ENCODE results near the gene DTWD2.
"Not testable (repeated sequence)": the region's sequence is repeated elsewhere in the genome, so short reads cannot be mapped to it uniquely, and the experiment has no call there.

The DTWD2 gene, protein sequence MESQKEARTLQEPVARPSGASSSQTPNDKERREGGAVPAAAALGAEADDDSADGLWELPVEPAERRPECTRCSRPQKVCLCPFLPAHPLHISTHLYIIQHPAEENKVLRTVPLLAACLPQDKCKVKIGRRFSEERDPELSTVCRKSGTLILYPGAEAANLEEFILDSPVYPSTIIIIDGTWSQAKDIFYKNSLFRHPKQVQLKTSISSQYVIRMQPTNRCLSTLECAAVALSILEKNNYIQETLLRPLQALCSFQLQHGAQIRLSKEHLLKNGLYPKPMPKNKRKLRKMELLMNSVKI

DNA sequence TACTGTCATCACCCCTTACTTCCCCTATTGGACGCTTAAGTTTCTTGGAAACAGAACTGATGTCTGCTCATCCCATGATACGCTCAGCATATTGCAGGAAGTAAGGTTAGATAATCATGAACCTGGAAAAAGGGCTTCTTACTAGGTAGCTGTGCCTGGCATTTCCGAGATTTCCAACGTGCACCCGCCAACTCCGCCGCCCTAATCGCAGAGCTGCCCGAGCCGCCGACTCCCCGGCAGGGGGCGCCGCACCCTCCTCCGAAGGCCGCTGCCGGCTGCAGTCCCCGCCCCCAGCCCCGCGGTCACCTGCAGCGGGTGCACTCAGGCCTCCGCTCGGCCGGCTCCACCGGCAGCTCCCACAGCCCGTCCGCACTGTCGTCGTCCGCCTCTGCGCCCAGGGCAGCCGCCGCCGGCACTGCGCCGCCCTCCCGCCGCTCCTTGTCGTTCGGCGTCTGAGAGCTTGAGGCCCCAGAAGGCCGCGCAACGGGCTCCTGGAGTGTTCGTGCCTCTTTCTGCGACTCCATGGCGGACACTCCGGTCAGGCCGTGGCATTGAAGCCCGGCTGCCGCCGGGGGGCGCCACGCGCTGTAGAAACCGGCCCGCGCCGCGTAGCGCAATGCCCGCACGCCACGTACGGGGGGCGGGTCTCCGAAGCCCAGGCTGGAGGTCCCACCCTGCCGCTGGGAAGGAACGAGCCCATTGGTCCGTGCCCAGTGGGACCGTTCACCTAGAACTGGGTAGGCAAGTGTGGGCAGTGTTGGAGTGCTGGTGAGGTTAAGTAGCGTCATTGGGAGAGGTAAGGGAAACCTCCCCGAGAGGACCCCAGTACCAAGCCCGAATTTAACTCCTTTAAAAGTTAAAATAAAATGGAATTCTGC, at the start of gene DTWD2:
Gene DTWD2 (minus strand): TSS at position 560 of the 878 bp plus-strand sequence. CDS start 36 bp downstream, at position 524.
- DNase-seq (ENCODE audit: low spot score), result peak; percentile 95

DNA sequence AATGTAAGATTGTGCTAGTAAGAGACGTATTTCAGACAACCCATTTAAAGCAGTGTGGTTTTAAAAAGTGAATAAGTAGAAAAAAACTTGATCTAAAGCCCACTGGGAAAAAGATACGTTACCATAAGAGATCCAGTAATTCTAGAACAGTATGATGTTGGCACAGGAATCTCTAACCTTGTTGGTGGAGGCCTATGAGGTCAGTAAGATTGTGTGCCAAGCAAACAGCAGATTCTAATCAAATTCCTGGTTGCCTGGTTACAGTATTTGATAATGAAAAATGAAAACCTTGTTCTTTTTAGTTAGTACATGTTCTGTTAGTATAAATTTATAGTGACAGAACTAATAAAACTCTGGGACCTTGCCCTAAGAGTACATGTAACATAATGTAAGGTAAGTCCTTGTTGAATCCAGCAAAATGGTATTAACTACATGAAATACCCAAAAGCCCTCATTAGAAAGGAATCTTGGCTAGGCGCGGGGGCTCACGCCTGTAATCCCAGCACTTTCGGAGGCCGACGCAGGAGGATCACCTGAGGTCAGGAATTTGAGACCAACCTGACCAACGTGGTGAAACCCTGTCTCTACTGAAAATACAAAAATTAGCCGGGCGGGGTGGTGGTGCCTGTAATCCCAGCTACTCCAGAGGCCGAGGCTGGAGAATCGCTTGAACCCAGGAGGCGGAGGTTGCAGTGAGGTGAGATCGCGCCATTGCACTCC, 49.3 kb upstream of the DTWD2 start:
- DNase-seq (ENCODE audit: low spot score), result no peak

GRCh38 chr5:119036101-119036762, 47.9 kb upstream of the DTWD2 start:
- DNase-seq (ENCODE audit: low spot score), result no peak

- DNase-seq (ENCODE audit: low spot score), result no peak
Measured at GRCh38 chr5:119033135-119033534, 44.8 kb upstream of the DTWD2 start.

- no peak for DNase-seq (ENCODE audit: low spot score)
Measured at GRCh38 chr5:119032656-119033055, 44.3 kb upstream of the DTWD2 start.

DNA sequence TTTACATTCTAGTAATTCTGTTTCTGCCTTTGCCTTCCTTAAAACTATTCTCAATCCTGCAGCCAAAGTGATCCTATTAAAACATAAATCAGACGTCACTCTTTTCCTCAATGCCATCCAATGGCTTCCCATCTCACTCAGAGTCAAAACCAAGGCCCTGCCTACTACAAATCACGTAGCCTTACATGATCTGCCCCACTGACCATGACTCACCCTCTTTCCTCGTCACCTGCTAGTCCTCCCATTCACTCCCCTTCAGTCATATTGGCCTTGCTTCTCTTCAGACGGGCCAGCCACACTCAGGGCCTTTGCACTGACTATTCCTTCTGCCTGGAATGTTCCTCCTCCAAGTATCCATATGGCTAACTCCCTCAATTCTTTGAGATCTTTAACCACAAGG, 43.6 kb upstream of the DTWD2 start:
- DNase-seq (ENCODE audit: low spot score), result no peak

GRCh38 chr5:119031011-119031886, 42.9 kb upstream of the DTWD2 start:
- no peak for DNase-seq (ENCODE audit: low spot score)

DNA sequence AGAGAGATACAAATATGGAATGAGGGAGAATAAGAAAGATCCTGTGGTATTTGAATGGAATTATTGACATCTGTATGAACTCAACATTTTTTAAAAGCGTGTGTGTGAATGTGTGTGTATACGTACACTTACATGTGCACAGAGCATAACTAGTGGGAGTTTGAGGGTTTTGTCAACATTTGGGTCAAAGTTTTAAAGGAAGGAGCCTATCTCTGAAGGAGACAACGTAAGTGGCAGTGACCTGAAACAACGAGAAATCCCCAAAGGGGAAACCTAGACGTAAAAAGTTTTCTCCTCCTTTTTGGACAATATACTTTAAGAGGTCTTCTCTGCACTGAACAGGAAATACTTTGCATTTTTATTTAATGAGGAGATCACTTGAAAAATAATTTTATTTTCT, 40.2 kb upstream of the DTWD2 start:
- DNase-seq (ENCODE audit: low spot score), result no peak

GRCh38 chr5:119022773-119023172, 34.4 kb upstream of the DTWD2 start:
- no peak for DNase-seq (ENCODE audit: low spot score)

DNA sequence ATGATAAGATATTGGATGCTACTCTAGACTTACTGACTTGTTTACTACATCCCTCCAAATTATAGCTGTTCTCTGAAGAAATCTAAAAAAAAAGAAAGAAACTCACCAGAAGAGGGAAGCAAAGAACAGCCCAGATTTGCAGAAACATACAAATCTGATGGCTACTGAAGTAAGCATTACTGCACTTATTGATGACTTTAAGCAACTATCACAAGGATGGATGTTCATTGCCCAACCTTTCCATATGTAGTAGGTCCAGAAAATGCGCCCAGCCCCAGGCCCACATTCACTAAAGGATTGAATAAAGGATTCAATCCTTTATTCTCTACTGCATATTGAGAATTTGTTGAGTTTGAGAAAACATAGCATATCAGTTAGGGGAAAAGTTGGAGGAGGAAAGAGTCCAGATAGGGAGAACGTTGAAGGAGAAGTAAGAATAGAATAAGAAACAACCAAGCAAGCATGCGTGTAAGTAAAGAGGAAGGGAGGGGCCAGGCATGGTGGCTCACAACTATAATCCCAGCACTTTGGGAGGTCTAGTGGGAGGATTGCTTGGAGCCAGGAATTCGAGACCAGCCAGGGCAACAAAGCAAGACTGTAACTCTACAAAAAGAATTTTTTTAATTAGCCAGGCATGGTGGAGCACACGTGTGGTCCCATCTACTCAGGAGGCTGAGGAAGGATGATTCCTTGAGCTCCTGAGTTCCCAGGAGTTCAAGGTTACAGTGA, 33.8 kb upstream of the DTWD2 start:
- DNase-seq (ENCODE audit: low spot score), result peak; percentile 28

GRCh38 chr5:119021149-119021732, 32.9 kb upstream of the DTWD2 start:
- no peak for DNase-seq (ENCODE audit: low spot score)

- DNase-seq (ENCODE audit: low spot score), result no peak
Measured at GRCh38 chr5:119019949-119020348, 31.6 kb upstream of the DTWD2 start.

DNA sequence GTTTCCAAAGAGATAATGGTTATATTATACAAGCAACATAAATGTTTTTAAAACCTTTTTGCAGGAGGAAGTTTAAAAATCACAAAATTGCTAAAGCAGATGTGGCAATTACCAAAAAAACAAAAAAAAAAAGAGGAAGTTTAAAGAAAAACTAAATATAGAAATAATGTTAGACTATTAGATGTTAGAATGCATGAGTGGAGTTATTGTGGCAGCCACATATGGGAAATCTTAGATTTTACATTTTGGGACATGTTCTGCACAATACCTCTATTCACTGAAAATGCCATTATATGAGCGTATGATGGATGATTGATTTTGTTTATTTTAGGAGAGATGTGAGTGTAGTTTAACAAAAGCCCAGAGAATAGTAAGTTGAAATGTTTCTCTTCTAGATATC, 31.2 kb upstream of the DTWD2 start:
- no peak for DNase-seq (ENCODE audit: low spot score)

- no peak for DNase-seq (ENCODE audit: low spot score)
Measured at GRCh38 chr5:119017994-119018393, 29.6 kb upstream of the DTWD2 start.

DNA sequence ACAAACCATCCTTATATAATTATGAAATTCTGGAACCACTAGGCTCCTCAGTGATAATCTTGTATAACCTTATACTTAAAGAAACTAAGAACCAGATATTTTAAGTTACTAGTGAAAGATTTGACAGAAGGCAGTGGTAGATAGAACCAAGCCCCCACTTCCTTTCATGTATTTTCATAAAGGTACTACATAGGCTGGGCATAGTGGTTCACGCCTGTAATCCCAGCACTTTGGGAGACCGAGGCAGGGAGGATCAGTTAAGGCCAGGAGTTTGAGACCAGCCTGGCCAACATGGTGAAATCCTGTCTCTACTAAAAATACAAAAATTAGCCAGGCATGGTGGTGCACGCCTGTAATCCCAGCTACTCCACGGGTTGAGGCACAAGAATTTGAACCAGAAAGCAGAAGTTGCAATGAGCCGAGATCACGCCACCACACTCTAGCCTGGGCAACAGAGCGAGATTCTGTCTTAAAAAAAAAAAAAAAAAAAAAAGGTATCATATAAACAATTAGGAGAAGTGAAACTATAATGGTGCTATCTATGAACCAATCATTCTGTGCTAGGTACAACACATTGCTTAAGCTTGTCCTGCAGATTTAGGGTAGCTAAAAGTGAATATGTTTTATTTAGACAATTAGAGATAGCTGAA, 27.9 kb upstream of the DTWD2 start:
- DNase-seq (ENCODE audit: low spot score), result no peak

DNA sequence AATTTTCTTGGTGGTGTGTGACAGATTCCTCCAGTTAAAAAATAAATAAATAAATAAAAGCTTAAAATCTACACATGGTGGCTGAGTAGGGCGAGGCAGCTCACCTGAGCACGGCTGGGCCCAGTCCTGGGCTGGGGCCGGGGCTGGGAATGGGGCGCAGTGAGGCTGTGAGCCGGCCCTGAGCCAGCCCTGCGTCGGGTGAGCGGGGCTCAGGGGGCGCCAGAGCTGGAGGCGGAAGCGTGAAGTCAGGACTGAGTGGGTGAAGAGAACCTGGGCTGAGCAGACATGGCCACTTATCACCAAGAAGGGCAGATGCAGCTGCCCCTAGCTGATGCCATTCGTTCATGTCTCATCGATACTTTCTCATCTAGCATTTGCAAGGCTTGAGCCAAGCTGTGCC, 22.8 kb upstream of the DTWD2 start:
- DNase-seq (ENCODE audit: low spot score), result no peak

DNA sequence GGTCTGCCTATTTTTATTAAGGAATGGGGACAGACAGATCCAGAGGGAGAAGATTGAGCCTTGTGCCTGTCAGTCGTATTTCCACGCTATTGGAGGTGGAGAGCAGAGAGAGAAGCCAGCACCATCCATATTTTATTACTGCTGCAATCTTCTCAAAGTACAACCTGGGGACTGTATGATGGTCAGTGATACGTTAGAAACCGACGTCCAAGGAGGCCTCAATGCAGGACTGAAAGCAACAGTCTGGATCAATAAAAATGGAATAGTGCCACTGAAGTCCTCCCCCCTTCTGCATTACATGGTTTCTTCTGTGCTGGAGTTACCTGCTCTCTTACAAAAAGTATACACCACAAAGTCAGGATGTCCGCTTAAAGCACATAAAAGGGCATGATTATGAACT, 21.9 kb upstream of the DTWD2 start:
- no peak for DNase-seq (ENCODE audit: low spot score)

- no peak for DNase-seq (ENCODE audit: low spot score)
Measured at GRCh38 chr5:119009131-119009530, 20.8 kb upstream of the DTWD2 start.

GRCh38 chr5:118999696-119000095, 11.3 kb upstream of the DTWD2 start:
- DNase-seq (ENCODE audit: low spot score), result no peak

GRCh38 chr5:118998861-118999260, 10.5 kb upstream of the DTWD2 start:
- not testable (repeated sequence) for DNase-seq (ENCODE audit: low spot score)
